ENCODE results near the gene PRR13.

DNA sequence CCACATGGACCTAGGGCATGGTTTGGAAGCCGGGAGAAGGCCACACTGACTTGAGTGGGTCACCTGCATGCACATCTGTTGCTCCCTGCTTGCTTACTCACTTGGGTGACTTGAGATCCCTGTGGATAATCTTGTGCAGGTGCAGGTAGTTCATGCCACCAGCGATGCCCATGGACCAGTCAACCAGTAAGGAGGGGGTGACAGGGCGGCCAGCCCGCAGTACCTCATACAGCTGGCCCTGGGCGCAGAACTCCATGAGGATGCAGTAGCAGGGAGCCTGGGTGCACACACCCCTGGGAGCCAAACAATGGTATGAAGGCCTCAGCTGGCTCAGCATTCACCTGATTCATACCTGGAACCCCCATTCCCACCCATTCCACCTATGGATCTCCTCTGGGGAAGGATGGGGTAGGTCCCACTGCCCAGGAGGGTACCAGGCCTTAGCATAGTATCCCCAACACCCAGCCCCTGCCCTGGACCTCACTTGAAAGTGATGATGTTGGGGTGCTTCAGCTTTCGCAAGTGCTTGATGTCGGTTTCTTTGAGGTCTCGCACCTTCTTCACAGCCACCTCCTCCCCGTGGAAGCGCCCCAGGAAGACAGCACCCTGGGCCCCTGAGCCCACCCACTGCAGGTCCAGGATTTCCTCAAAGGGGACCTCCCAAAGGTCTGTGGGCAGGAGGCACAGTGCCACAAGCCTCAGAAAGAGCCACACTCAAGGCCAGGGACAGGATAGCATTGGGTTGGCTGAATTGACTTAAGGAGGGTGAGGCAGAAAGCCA, 44.6 kb downstream of the PRR13 start:
- TF ChIP-seq, protein P1, sequence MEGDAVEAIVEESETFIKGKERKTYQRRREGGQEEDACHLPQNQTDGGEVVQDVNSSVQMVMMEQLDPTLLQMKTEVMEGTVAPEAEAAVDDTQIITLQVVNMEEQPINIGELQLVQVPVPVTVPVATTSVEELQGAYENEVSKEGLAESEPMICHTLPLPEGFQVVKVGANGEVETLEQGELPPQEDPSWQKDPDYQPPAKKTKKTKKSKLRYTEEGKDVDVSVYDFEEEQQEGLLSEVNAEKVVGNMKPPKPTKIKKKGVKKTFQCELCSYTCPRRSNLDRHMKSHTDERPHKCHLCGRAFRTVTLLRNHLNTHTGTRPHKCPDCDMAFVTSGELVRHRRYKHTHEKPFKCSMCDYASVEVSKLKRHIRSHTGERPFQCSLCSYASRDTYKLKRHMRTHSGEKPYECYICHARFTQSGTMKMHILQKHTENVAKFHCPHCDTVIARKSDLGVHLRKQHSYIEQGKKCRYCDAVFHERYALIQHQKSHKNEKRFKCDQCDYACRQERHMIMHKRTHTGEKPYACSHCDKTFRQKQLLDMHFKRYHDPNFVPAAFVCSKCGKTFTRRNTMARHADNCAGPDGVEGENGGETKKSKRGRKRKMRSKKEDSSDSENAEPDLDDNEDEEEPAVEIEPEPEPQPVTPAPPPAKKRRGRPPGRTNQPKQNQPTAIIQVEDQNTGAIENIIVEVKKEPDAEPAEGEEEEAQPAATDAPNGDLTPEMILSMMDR (IDR thresholded peaks at IDR 0.05 in 4 of 5, conservative IDR thresholded peaks at IDR 0.05 in 1 of 5), result no peak
- TF ChIP-seq POLR2A (IDR thresholded peaks at IDR 0.05), result no peak
